Superior temporal gyrus (tissue), 1 donor: ENCODE measurements around the gene SREBF2.

Source experiments
- DNase-seq: peaks from one replicate; pipeline ENCODE4 v3.0.0-alpha.2; 2016; ENCODE audit errors: extremely low spot score

The SREBF2 gene

GRCh38 chr22:41908411-41909309 is 75.8 kb downstream of the SREBF2 start:
- no peak for DNase-seq

GRCh38 chr22:41909310-41910049 is 76.6 kb downstream of the SREBF2 start:
- DNase-seq, result no peak

- peak; percentile 60 for DNase-seq
Measured at GRCh38 chr22:41910050-41911000, 77.4 kb downstream of the SREBF2 start.

- DNase-seq, result no peak
Measured at GRCh38 chr22:41911001-41911611, 78.2 kb downstream of the SREBF2 start.

GRCh38 chr22:41912338-41913039 is 79.6 kb downstream of the SREBF2 start:
- no peak for DNase-seq

GRCh38 chr22:41913040-41913719 is 80.3 kb downstream of the SREBF2 start:
- DNase-seq, result no peak

- DNase-seq, result no peak
Measured at GRCh38 chr22:41913842-41914534, 81.1 kb downstream of the SREBF2 start.

- DNase-seq, result no peak
Measured at GRCh38 chr22:41914611-41915034, 81.7 kb downstream of the SREBF2 start.

GRCh38 chr22:41915035-41915785 is 82.3 kb downstream of the SREBF2 start, which contains the start of gene SHISA8:
SHISA8 (minus strand) TSS chr22:41915074; CDS start chr22:41914667, 407 bp downstream.
- DNase-seq, result no peak

- no peak for DNase-seq
Measured at GRCh38 chr22:41915786-41916493, 83.0 kb downstream of the SREBF2 start.

- DNase-seq, result no peak
Measured at GRCh38 chr22:41916745-41917358, 83.9 kb downstream of the SREBF2 start.

GRCh38 chr22:41917375-41917902 is 84.5 kb downstream of the SREBF2 start:
- no peak for DNase-seq

GRCh38 chr22:41917903-41918791 is 85.2 kb downstream of the SREBF2 start:
- no peak for DNase-seq

- DNase-seq, result no peak
Measured at GRCh38 chr22:41919357-41920224, 86.7 kb downstream of the SREBF2 start.
